Lower leg skin (tissue), 4 donors: ENCODE measurements around the gene DLGAP4. TPM values are rescaled to one million over a fixed set of nuclear protein-coding genes. Genes with fewer than 3 reads are reported as not detected.

Experiments
- DNase-seq, 2 donors: peaks; one replicate each; pipeline ENCODE4 v3.0.0-alpha.2; 2019; ENCODE audit warnings: low spot score in 2 of 2
- H3K4me3 ChIP-seq: fragments of 200-600 bp; sonication (generic); 2 replicates; pipeline ENCODE4 v1.5.1; 2017; ENCODE audit warnings: mild to moderate bottlenecking, low read depth; ENCODE audit not compliant: poor library complexity, severe bottlenecking
- POLR2A ChIP-seq, 2 donors: fragments of 450-650 bp; IDR thresholded peaks; one replicate each; pipeline ENCODE4 v1.6.1; 2016 to 2017; ENCODE audit warnings: antibody characterized with exemption in 2 of 2, mild to moderate bottlenecking in 1 of 2, moderate library complexity in 1 of 2
- WGBS, 2 donors: methylation state at CpG; one replicate each; pipeline ENCODE4 v1.1.5; 2018; 5-methylcytosine and 5-hydroxymethylcytosine counted together
- intact Hi-C: fragments of 100-400 bp; cut with DNase I; formaldehyde crosslinking; loops from one replicate; pipeline ENCODE4 v1.15.0; 2023; ENCODE audit warnings: low total_unique reads
- total RNA-seq, 4 donors: library from RNA; depleted of rRNA; stranded (reverse); fragments of >200 nt; gene quantifications; one replicate each; pipeline ENCODE4 v1.1.0, GENCODE V29; 2016
- TF ChIP-seq, protein P1 (sequence below), 3 donors: fragments of 450-650 bp; IDR thresholded peaks; one replicate each; pipeline ENCODE4 v1.5.1; 2016; ENCODE audit warnings: antibody characterized with exemption in 3 of 3, mild to moderate bottlenecking in 3 of 3, moderate library complexity in 2 of 3

Gene DLGAP4
- total RNA-seq, 4 donors from 2014 or later = 75.9 to 162 (median 87.7) TPM

- 81 to 89% methylated on average over 3 of the region's 3 CpGs for WGBS, 2 donors
- no peak for DNase-seq
- intact Hi-C loops = no loop called here
- TF ChIP-seq POLR2A (IDR thresholded peaks at IDR 0.05) = no peak
- TF ChIP-seq, protein P1, sequence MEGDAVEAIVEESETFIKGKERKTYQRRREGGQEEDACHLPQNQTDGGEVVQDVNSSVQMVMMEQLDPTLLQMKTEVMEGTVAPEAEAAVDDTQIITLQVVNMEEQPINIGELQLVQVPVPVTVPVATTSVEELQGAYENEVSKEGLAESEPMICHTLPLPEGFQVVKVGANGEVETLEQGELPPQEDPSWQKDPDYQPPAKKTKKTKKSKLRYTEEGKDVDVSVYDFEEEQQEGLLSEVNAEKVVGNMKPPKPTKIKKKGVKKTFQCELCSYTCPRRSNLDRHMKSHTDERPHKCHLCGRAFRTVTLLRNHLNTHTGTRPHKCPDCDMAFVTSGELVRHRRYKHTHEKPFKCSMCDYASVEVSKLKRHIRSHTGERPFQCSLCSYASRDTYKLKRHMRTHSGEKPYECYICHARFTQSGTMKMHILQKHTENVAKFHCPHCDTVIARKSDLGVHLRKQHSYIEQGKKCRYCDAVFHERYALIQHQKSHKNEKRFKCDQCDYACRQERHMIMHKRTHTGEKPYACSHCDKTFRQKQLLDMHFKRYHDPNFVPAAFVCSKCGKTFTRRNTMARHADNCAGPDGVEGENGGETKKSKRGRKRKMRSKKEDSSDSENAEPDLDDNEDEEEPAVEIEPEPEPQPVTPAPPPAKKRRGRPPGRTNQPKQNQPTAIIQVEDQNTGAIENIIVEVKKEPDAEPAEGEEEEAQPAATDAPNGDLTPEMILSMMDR (IDR thresholded peaks at IDR 0.05) = no peak
- no peak overlapping the region for H3K4me3 ChIP-seq
These were observed 40.1 kb downstream of the DLGAP4 start for GRCh38 chr20:36346256-36346655.

DNA sequence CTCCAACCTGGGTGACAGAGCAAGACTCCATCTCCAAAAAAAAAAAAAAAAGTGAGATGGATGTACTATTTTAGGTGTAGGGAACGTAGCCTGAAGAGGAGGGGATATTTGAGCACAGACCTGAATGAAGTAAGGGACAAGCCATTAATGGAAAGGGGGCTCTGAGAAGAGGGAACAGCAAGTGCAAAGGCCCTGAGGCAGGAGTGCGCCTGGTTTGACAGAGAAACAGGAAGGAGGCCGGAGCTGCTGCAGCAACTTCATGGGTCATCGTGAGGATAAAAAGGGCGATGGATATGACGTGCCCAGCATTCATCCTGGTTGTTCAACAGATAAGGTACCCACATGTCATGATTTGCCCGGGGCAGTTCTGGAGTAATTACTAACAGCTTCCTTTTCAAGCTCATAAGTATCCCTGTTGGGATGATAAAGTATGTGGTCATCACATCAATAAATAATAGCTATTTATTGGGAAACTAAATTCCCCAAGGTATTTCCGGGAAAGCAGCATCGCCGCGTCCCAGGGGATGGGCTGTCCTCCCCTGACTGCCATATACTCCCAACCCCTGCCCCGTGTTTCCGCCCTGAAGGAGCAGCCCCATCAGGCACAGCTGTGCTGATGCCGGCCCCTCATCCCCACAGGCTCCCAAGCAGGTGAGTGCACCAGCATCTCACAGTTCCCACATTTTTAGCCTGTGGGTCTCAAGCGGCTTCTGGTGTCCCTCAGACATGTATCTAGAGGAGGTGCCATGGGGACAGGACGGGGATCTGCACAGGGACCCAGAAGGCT, 43.4 kb downstream of the DLGAP4 start:
- 74 to 76% methylated on average over 15 to 16 of the region's 16 CpGs for WGBS, 2 donors
- no peak overlapping the region for H3K4me3 ChIP-seq
- intact Hi-C loops = no loop called here
- no peak for DNase-seq
- TF ChIP-seq, protein P1 (IDR thresholded peaks at IDR 0.05) = no peak
- TF ChIP-seq POLR2A (IDR thresholded peaks at IDR 0.05) = no peak

- no peak overlapping the region for H3K4me3 ChIP-seq
- 93 to 100% methylated on average over 1 of the region's 1 CpG for WGBS, 2 donors
- no peak for DNase-seq
- TF ChIP-seq, protein P1 (IDR thresholded peaks at IDR 0.05) = no peak
- TF ChIP-seq POLR2A (IDR thresholded peaks at IDR 0.05) = no peak
- intact Hi-C loops = no loop called here
These were observed 44.3 kb downstream of the DLGAP4 start for GRCh38 chr20:36350439-36350838.

GRCh38 chr20:36351937-36352336, 45.8 kb downstream of the DLGAP4 start:
- no peak for TF ChIP-seq POLR2A (IDR thresholded peaks at IDR 0.05)
- TF ChIP-seq, protein P1 (IDR thresholded peaks at IDR 0.05) = no peak
- no peak overlapping the region for H3K4me3 ChIP-seq
- intact Hi-C loops = no loop called here
- no peak for DNase-seq
- 84 to 86% methylated on average over 6 of the region's 6 CpGs for WGBS, 2 donors

DNA sequence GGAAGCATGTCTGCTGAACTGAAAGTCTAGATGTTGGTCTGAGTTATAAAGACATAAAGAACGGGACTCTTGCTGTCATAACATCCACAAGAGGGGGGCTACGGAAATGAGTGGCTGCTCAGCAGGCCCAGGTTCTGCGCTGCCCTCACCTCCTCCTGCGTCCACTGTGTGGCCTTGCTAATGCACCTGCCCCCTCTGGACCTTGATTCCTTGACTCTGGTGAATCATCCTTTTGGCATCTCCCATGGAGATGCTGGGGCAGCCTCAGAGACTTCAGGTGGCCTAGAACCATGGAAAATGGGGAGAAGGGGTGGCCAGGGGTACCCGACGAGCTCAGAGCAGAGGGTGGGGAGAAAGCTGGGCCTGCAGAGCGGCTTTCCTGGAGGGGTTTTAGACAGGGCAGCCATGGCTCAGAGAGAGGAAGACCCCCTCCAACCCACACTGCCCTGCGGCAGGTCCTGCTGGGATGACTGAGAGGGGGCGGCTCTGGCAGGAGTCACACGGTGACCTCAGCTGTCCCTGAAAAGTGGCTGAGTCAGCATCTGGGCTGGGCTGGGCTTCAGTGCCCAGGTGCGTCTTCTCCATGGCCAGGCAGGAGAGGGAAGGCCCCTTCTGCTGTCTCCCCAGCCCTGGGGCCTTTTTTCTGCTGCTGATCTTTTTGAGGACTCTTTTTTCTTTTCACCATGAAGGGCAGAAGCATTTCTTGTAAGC, 46.9 kb downstream of the DLGAP4 start:
- no peak for DNase-seq
- 64 to 67% methylated on average over 11 of the region's 11 CpGs for WGBS, 2 donors
- no peak overlapping the region for H3K4me3 ChIP-seq
- no peak for TF ChIP-seq POLR2A (IDR thresholded peaks at IDR 0.05)
- TF ChIP-seq, protein P1 (IDR thresholded peaks at IDR 0.05) = no peak
- intact Hi-C loops = no loop called here
